Stimulated activated CD4-positive, alpha-beta T cell treated with anti-CD3 and anti-CD28 coated beads, Interleukin-15, amount 100 ng/mL, for 24 hours (primary cell): ENCODE results near the gene LGALS1.
A peak's percentile ranks its signal among the peaks of the same experiment; 100 is the strongest.

ENCODE experiments used
- DNase-seq: peaks from one replicate; pipeline ENCODE4 v3.0.0-alpha.2; 2020

LGALS1 gene

GRCh38 chr22:37664249-37665101, 11.0 kb upstream of the LGALS1 start:
- no peak for DNase-seq

- DNase-seq: no peak
These were observed 9.9 kb upstream of the LGALS1 start for GRCh38 chr22:37665487-37665886.

GRCh38 chr22:37669586-37669985, 5.8 kb upstream of the LGALS1 start:
- DNase-seq: no peak

GRCh38 chr22:37672206-37672919, 3.1 kb upstream of the LGALS1 start:
- DNase-seq: no peak

- DNase-seq: peak; percentile 55
These were observed 2.4 kb upstream of the LGALS1 start for GRCh38 chr22:37672920-37673455.

- DNase-seq: no peak
These were observed 1.2 kb upstream of the LGALS1 start for GRCh38 chr22:37674248-37674647.

GRCh38 chr22:37675930-37676735, 697 bp downstream of the LGALS1 start:
- peak; percentile 48 for DNase-seq

GRCh38 chr22:37676736-37677492, 1.5 kb downstream of the LGALS1 start:
- peak; percentile 95 for DNase-seq

- DNase-seq: no peak
These were observed 2.1 kb downstream of the LGALS1 start for GRCh38 chr22:37677493-37677974.

GRCh38 chr22:37678372-37678771, 2.9 kb downstream of the LGALS1 start:
- no peak for DNase-seq

- DNase-seq: no peak
These were observed 4.2 kb downstream of the LGALS1 start for GRCh38 chr22:37679670-37680069.

- DNase-seq: no peak
These were observed 4.9 kb downstream of the LGALS1 start for GRCh38 chr22:37680191-37680851.

- no peak for DNase-seq
These were observed 5.6 kb downstream of the LGALS1 start for GRCh38 chr22:37681001-37681424.

- peak; percentile 85 for DNase-seq
These were observed 6.2 kb downstream of the LGALS1 start for GRCh38 chr22:37681556-37682049.

- no peak for DNase-seq
These were observed 9.6 kb downstream of the LGALS1 start for GRCh38 chr22:37684803-37685615.

GRCh38 chr22:37686002-37686982, 10.9 kb downstream of the LGALS1 start, which contains the start of gene NOL12:
Gene NOL12 (plus strand): TSS chr22:37686343. CDS start chr22:37686393, 50 bp downstream.
- DNase-seq: peak; percentile 82

- DNase-seq: no peak
These were observed 15.0 kb downstream of the LGALS1 start for GRCh38 chr22:37690407-37690806.

- DNase-seq: no peak
These were observed 15.6 kb downstream of the LGALS1 start for GRCh38 chr22:37690901-37691504.
